Stimulated activated CD4-positive, alpha-beta T cell treated with anti-CD3 and anti-CD28 coated beads, Interleukin-12 subunit alpha, Interleukin-12 subunit beta, amount 100 ng/mL, for 24 hours (primary cell): ENCODE measurements around the gene SLC9A8.
"Not testable (repeated sequence)": the region's sequence is repeated elsewhere in the genome, so short reads cannot be mapped to it uniquely, and the experiment has no call there.

Experiments
- DNase-seq, 2 experiments: peaks; one replicate each; pipeline ENCODE4 v3.0.0-alpha.2; 2020; ENCODE audit warnings: low read depth in 2 of 2

The SLC9A8 gene

GRCh38 chr20:49850463-49851230 lies 38.0 kb downstream of the SLC9A8 start:
- DNase-seq: no peak

GRCh38 chr20:49851231-49851705 lies 38.6 kb downstream of the SLC9A8 start:
- no peak for DNase-seq

GRCh38 chr20:49851991-49852390 lies 39.4 kb downstream of the SLC9A8 start:
- no peak for DNase-seq

GRCh38 chr20:49852522-49853080 lies 40.0 kb downstream of the SLC9A8 start:
- no peak for DNase-seq

GRCh38 chr20:49853640-49854039 lies 41.0 kb downstream of the SLC9A8 start:
- no peak for DNase-seq

GRCh38 chr20:49854190-49854875 lies 41.7 kb downstream of the SLC9A8 start:
- no peak for DNase-seq

GRCh38 chr20:49856904-49857303 lies 44.3 kb downstream of the SLC9A8 start:
- no peak for DNase-seq

GRCh38 chr20:49858076-49858585 lies 45.5 kb downstream of the SLC9A8 start:
- no peak for DNase-seq

- no peak for DNase-seq
Measured at GRCh38 chr20:49859011-49859410, 46.4 kb downstream of the SLC9A8 start.

GRCh38 chr20:49859807-49860206 lies 47.2 kb downstream of the SLC9A8 start:
- no peak for DNase-seq

- DNase-seq: not testable (repeated sequence)
Measured at GRCh38 chr20:49861232-49861631, 48.6 kb downstream of the SLC9A8 start.

- no peak for DNase-seq
Measured at GRCh38 chr20:49862607-49863200, 50.1 kb downstream of the SLC9A8 start.

GRCh38 chr20:49863666-49864065 lies 51.0 kb downstream of the SLC9A8 start:
- no peak for DNase-seq

GRCh38 chr20:49865559-49865958 lies 52.9 kb downstream of the SLC9A8 start:
- no peak for DNase-seq

GRCh38 chr20:49866051-49866450 lies 53.4 kb downstream of the SLC9A8 start:
- no peak for DNase-seq

- DNase-seq: no peak
Measured at GRCh38 chr20:49867453-49868215, 55.0 kb downstream of the SLC9A8 start.

- no peak for DNase-seq
Measured at GRCh38 chr20:49868538-49868937, 55.9 kb downstream of the SLC9A8 start.

- DNase-seq: no peak
Measured at GRCh38 chr20:49868964-49869363, 56.3 kb downstream of the SLC9A8 start.

GRCh38 chr20:49870261-49870660 lies 57.6 kb downstream of the SLC9A8 start:
- no peak for DNase-seq

- DNase-seq: no peak
Measured at GRCh38 chr20:49871391-49871948, 58.8 kb downstream of the SLC9A8 start.

GRCh38 chr20:49872056-49872455 lies 59.4 kb downstream of the SLC9A8 start:
- no peak for DNase-seq
